ENCODE results near the gene NDST4. TPM values are rescaled to one million over a fixed set of nuclear protein-coding genes. Genes with fewer than 3 reads are reported as not detected.
A peak's percentile ranks its signal among the peaks of the same experiment; 100 is the strongest.

Gene NDST4
- total and polyA plus RNA-seq, 8 donors, result 0.19 to 5.1 (median 0.61) TPM; not detected in 3

DNA sequence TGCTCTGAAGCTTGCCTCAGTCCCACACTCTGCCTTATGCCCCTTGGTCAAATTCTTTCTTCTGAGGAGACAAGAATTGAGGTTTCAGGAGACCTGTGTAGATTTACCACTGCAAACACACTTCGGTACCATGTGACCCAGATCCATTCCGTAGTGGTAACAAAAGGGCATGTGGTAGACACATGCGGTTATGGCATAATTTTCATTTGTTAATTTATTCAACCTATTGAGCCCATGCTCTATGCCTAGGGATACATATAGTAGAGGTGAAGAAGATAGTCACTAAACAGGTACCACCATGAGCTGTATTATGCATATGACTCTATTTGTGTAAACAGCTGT, 190.9 kb downstream of the NDST4 start:
- Histone ChIP-seq H3K27me3 (no peaks in the 10 kb centered on the region), H3K36me3 (no peaks in the 10 kb centered on the region), H3K4me1 (no peaks in the 10 kb centered on the region), H3K4me3 (no peak overlapping the region), H3K27ac (no peak overlapping the region), H3K9me3 (no peaks in the 10 kb centered on the region)
- no peak for DNase-seq
- intact Hi-C loops (cut with DNase I; ENCODE audit: low total_unique reads), result no loop called here
- WGBS, 5 donors, result 75 to 90% (median 83%) methylated on average over 3 of the region's 3 CpGs
- TF ChIP-seq, protein P1, sequence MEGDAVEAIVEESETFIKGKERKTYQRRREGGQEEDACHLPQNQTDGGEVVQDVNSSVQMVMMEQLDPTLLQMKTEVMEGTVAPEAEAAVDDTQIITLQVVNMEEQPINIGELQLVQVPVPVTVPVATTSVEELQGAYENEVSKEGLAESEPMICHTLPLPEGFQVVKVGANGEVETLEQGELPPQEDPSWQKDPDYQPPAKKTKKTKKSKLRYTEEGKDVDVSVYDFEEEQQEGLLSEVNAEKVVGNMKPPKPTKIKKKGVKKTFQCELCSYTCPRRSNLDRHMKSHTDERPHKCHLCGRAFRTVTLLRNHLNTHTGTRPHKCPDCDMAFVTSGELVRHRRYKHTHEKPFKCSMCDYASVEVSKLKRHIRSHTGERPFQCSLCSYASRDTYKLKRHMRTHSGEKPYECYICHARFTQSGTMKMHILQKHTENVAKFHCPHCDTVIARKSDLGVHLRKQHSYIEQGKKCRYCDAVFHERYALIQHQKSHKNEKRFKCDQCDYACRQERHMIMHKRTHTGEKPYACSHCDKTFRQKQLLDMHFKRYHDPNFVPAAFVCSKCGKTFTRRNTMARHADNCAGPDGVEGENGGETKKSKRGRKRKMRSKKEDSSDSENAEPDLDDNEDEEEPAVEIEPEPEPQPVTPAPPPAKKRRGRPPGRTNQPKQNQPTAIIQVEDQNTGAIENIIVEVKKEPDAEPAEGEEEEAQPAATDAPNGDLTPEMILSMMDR (IDR thresholded peaks at IDR 0.05), result no peak
- TF ChIP-seq EP300 (IDR thresholded peaks at IDR 0.05) (no peak), POLR2AphosphoS5 (IDR thresholded peaks at IDR 0.05) (no peak), POLR2A (IDR thresholded peaks at IDR 0.05) (no peak)

DNA sequence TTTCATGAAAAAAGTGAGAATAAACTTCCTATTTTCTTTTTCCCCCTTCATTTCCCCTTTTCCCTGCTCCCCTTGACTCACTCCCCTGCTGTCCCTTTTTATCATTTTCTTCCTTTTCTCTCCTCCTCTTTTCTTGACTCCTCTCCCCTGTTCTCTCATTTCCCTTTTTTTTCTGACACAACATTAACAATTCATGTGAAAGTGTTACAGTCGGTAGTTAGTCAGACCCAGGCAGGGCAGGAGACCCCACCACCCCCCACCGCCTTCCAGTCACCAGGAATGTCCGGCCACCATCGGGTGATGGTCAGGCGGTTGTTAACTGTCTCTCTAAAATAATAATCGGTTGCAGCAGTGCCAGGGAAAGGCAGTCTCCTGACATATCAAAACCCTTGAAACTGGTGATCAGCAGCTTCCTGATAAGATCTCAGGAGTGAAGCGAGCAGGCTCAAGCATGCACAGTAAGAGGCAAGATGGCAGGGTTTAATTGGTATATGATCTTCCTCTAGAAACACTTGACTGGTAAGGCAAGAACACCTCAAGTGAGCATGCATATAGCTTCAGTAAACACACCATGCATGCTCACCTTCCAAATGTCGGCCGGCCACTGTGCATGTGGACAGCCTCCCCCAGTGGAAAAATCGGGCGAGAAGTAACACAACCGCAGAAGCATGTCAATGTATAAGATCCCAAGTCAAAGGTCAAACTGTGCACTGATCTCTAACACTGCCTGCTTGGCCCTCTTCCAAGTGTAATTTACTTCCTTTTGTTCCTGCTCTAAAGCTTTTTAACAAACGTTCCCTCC, 191.4 kb downstream of the NDST4 start:
- peak in 1 of 2 donors; percentile 7 for DNase-seq
- Histone ChIP-seq H3K27me3 (no peaks in the 10 kb centered on the region), H3K27ac (no peak overlapping the region), H3K9me3 (no peaks in the 10 kb centered on the region), H3K36me3 (no peaks in the 10 kb centered on the region), H3K4me1 (no peaks in the 10 kb centered on the region), H3K4me3 (no peak overlapping the region)
- WGBS, 5 donors, result 56 to 63% (median 62%) methylated on average over 13 of the region's 13 CpGs
- TF ChIP-seq, protein P1 (IDR thresholded peaks at IDR 0.05), result no peak
- TF ChIP-seq EP300 (IDR thresholded peaks at IDR 0.05), result no peak
- no peak for TF ChIP-seq POLR2A (IDR thresholded peaks at IDR 0.05)
- no peak for TF ChIP-seq POLR2AphosphoS5 (IDR thresholded peaks at IDR 0.05)
- intact Hi-C loops (cut with DNase I; ENCODE audit: low total_unique reads), result no loop called here

DNA sequence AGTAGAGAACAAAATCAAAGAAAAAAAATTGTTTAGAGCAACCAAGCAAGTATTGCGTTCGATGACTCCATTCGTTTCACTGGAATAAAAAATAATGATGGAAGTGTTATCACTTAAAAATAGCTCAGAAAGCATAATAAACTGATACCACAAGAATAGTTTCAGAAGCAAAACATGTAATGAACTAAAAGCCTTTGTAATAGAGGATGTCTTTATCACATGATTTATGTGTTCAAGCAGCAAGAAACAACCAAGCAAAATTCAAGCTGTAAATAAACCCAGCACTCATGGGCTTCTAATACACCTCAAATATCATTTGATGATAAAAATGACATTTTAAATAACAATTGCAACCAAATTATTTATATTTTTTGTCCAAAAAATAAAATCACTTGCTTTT, 192.2 kb downstream of the NDST4 start:
- intact Hi-C loops (cut with DNase I; ENCODE audit: low total_unique reads), result no loop called here
- no peaks in the 10 kb centered on the region for H3K4me1 ChIP-seq
- no peak for DNase-seq
- H3K9me3 ChIP-seq, result no peaks in the 10 kb centered on the region
- TF ChIP-seq POLR2AphosphoS5 (IDR thresholded peaks at IDR 0.05) (no peak), POLR2A (IDR thresholded peaks at IDR 0.05) (no peak), EP300 (IDR thresholded peaks at IDR 0.05) (no peak)
- TF ChIP-seq, protein P1 (IDR thresholded peaks at IDR 0.05), result no peak
- no peak overlapping the region for H3K27ac ChIP-seq
- no peak overlapping the region for H3K4me3 ChIP-seq
- H3K36me3 ChIP-seq, result no peaks in the 10 kb centered on the region
- no peaks in the 10 kb centered on the region for H3K27me3 ChIP-seq
- WGBS, 5 donors, result 54 to 61% (median 57%) methylated on average over 3 of the region's 3 CpGs

DNA sequence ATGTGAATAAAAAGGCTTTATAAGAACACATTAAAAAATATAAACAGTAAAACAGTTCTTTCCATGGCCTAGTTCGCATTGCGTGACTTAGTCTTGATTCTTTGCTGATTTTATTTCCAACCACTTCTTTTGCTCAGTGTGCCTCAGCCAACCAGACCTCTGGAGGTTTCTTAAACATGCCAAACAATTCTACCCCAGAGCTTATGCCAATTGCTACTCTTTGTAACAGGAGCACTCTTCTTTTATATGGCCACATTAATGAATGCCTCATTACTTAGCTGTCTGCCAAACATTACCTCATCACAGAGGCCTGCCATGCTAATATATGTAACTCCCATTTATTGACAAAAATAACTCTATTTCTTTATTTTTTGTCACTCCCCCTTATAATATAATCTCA, 202.3 kb downstream of the NDST4 start:
- WGBS, 5 donors, result 83 to 97% (median 93%) methylated on average over 2 of the region's 2 CpGs
- intact Hi-C loops (cut with DNase I; ENCODE audit: low total_unique reads), result no loop called here
- DNase-seq, result peak in 1 of 2 donors; percentile 4
- H3K4me3 ChIP-seq, result no peak overlapping the region
- H3K9me3 ChIP-seq, result no peaks in the 10 kb centered on the region
- no peak overlapping the region for H3K27ac ChIP-seq
- no peaks in the 10 kb centered on the region for H3K27me3 ChIP-seq
- TF ChIP-seq, protein P1 (IDR thresholded peaks at IDR 0.05), result no peak
- TF ChIP-seq POLR2A (IDR thresholded peaks at IDR 0.05), result no peak
- no peak for TF ChIP-seq EP300 (IDR thresholded peaks at IDR 0.05)
- TF ChIP-seq POLR2AphosphoS5 (IDR thresholded peaks at IDR 0.05), result no peak
- H3K36me3 ChIP-seq, result no peaks in the 10 kb centered on the region
- H3K4me1 ChIP-seq, result no peaks in the 10 kb centered on the region

All from stomach (tissue), 9 donors.